ENCODE results near the gene SNRPB. TPM values are rescaled to one million over a fixed set of nuclear protein-coding genes. Genes with fewer than 3 reads are reported as not detected.
"Not testable (repeated sequence)": the region's sequence is repeated elsewhere in the genome, so short reads cannot be mapped to it uniquely, and the experiment has no call there.

SNRPB gene
- total RNA-seq: 567 and 568 TPM in 2 replicates

DNA sequence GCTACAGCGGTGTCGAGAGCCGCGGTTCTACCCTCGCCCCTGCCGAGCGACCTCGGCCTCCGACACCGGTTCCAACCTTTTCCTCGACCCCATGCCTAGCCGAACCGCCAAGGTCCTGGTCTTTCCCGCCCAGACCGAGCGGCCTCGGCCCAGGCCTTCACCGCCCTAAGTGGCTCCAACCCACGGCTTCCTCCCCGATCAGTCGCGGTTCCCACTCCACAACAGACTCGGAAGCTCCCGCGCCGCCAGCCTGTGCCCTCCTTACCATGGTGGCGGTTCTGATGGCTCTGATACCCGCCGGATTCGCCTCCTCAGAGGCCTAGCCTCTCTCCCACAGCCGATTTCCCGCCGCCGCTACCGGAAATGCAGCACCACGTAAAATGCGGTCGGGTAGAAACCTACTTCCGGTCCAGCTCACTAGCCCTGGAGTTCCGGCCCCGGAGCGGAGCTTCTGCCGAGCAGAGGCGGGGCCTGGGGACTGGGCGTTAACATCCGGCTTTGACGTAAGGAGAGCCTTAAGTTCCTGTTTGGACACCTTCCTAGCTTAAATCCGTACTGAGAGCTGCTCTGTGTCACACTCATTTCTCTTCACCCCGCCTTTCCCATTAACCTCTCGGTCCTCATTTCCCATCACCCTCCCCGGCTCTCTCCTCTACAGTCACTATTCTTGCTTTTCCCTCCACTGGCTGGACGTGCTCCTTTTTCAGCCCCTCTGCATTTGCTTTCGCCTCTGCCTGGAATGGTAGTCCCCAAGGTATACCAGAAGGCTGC is at the start of gene SNRPB:
SNRPB (minus strand) TSS at position 367 of the 771 bp plus-strand sequence; CDS start at position 268, 99 bp downstream.
- Mint-ChIP-seq H3K27ac (peak within 1 kb of the TSS; percentile 100), H3K9me3 (peaks cover 6% of the 10 kb centered on the region), H3K4me3 (peak within 1 kb of the TSS; percentile 100), H3K27me3 (no peaks in the 10 kb centered on the region), H3K4me1 (peaks cover 48% of the 10 kb centered on the region), H3K36me3 (ENCODE audit: low read depth) (peaks cover 59% of the 10 kb centered on the region)
- DNase-seq: peak; percentile 99
- intact Hi-C loops (cut with micrococcal nuclease): loop anchor here (1.0 to 5.0 kb wide), 7 partner anchors 39 to 687 kb away; partner anchors contain the start of genes FASTKD5, NOP56, PCED1A and UBOX5

DNA sequence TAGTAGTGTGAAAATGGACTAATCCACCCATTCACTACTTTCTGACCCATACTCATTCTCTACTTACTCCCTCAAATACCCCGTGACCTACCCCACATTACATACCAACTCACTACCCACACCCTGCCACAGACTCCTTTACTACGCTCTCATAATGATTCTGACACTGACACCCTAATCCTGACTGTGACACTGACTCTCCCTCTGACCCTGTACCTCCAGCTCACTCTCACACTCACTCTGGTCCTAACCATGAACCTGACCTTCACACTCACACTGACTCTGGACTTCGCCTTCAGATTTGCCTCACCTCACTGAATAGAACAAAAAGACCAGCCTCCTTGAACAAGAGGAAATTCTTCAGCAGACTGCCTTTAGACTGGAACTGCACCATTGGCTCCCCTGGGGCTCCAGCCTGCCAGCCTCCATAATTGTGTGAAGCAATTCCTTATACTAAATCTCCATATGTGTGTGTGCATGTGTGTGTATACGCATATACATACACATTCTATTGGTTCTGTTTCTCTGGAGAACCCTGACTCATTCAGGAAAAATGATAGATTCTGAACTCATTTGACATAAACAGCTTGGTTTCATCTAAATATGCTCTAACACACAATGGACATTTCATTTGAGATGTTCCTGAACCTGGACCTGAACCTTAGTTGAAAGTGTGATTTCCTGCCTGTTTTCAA is 48.7 kb upstream of the SNRPB start:
- H3K27ac Mint-ChIP-seq: no peak overlapping the region
- DNase-seq: no peak

GRCh38 chr20:2518558-2518957 is 48.0 kb upstream of the SNRPB start:
- Mint-ChIP-seq H3K27me3 (peaks cover 8% of the 10 kb centered on the region), H3K4me3 (no peak overlapping the region), H3K36me3 (ENCODE audit: low read depth) (no peaks in the 10 kb centered on the region), H3K9me3 (no peaks in the 10 kb centered on the region), H3K27ac (no peak overlapping the region), H3K4me1 (peaks cover 8% of the 10 kb centered on the region)
- intact Hi-C loops (cut with micrococcal nuclease): no loop called here
- DNase-seq: no peak

More for the DNA sequence above, 48.7 kb upstream of the SNRPB start:
- Mint-ChIP-seq H3K27me3 (peaks cover 4% of the 10 kb centered on the region), H3K4me3 (no peak overlapping the region), H3K36me3 (ENCODE audit: low read depth) (no peaks in the 10 kb centered on the region), H3K4me1 (peaks cover 12% of the 10 kb centered on the region), H3K9me3 (no peaks in the 10 kb centered on the region)
- intact Hi-C loops (cut with micrococcal nuclease): no loop called here

DNA sequence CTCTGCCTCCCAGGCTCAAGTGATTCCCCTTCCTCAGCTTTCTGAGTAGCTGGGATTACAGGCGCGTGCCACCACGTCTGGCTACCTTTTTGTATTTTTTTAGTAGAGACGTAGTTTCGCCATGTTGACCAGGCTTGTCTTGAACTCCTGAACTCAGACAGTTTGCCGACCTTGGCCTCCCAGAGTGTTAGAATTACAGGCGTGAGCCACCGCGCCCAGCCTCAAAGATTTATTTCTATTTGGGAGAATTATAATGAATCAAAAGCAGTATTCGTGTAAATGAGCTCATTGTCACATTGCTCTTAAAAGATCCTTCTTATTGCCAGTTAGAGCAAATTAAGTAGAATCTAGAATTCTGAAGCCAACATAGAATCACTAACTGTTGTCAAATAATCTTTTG is 47.5 kb upstream of the SNRPB start:
- Mint-ChIP-seq H3K4me3 (no peak overlapping the region), H3K36me3 (ENCODE audit: low read depth) (no peaks in the 10 kb centered on the region), H3K9me3 (no peaks in the 10 kb centered on the region), H3K27me3 (peaks cover 9% of the 10 kb centered on the region), H3K27ac (no peak overlapping the region), H3K4me1 (peaks cover 8% of the 10 kb centered on the region)
- no peak for DNase-seq
- intact Hi-C loops (cut with micrococcal nuclease): no loop called here

GRCh38 chr20:2516399-2516798 is 45.8 kb upstream of the SNRPB start:
- Mint-ChIP-seq H3K27ac (no peak overlapping the region), H3K9me3 (no peaks in the 10 kb centered on the region), H3K36me3 (ENCODE audit: low read depth) (no peaks in the 10 kb centered on the region), H3K4me3 (no peak overlapping the region), H3K4me1 (peaks cover 5% of the 10 kb centered on the region), H3K27me3 (peaks cover 20% of the 10 kb centered on the region)
- intact Hi-C loops (cut with micrococcal nuclease): no loop called here
- no peak for DNase-seq

DNA sequence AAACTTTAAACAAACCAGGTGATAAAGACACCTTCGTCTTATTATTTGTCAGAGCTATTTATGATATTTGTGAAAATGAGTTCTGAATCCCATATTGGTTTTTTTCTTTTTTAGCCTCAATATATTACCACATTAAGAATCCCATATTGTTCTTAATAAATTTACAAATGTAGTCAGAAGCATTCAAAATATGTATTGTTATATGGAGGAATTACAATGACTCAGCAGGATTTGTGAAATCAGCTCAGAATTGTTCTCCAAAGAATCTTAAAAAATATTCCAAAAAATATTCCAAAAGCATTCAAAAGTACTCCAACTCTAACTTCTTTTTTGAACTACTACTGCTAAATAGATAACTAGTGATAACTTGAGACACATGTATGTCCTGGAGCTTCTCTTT is 44.6 kb upstream of the SNRPB start:
- peaks cover 25% of the 10 kb centered on the region for H3K27me3 Mint-ChIP-seq
- no peaks in the 10 kb centered on the region for H3K4me1 Mint-ChIP-seq
- no peak overlapping the region for H3K27ac Mint-ChIP-seq
- intact Hi-C loops (cut with micrococcal nuclease): no loop called here
- H3K36me3 Mint-ChIP-seq (ENCODE audit: low read depth): no peaks in the 10 kb centered on the region
- no peak overlapping the region for H3K4me3 Mint-ChIP-seq
- H3K9me3 Mint-ChIP-seq: no peaks in the 10 kb centered on the region
- DNase-seq: no peak

DNA sequence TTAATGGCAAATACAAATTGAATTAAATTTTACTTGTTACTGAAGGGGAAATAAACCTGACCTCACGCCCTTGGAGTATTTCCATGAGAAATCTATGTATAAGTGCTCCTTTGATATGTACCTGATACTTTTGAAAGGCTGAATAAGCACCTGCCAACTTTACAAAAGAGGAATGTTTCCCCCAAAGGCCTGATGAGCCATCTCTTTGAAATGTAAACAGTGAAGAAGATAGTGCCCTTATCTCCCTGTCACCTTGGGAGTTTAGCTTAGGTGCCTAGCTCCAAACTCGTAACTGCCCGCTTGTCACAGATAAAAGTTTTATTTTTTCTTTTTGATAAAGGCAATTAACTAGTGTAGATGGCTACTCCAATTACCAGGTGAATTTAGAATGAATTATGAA is 39.2 kb upstream of the SNRPB start:
- Mint-ChIP-seq H3K4me1 (peaks cover 12% of the 10 kb centered on the region), H3K4me3 (peak overlapping the region; percentile 99)

GRCh38 chr20:2509468-2509781 is 38.8 kb upstream of the SNRPB start:
- H3K4me3 Mint-ChIP-seq: peak overlapping the region; percentile 99
- no peaks in the 10 kb centered on the region for H3K9me3 Mint-ChIP-seq
- DNase-seq: no peak
- intact Hi-C loops (cut with micrococcal nuclease): loop anchor here (1.0 to 5.0 kb wide), 3 partner anchors 15 to 143 kb away; partner anchors contain the start of genes NOP56 and SNRPB
- peaks cover 23% of the 10 kb centered on the region for H3K27me3 Mint-ChIP-seq
- peaks cover 13% of the 10 kb centered on the region for H3K4me1 Mint-ChIP-seq
- peaks cover 12% of the 10 kb centered on the region for H3K36me3 Mint-ChIP-seq (ENCODE audit: low read depth)
- peak overlapping the region; percentile 98 for H3K27ac Mint-ChIP-seq

More for the DNA sequence above, 39.2 kb upstream of the SNRPB start:
- no peaks in the 10 kb centered on the region for H3K9me3 Mint-ChIP-seq
- no peak overlapping the region for H3K27ac Mint-ChIP-seq
- intact Hi-C loops (cut with micrococcal nuclease): loop anchor here (1.0 to 5.0 kb wide), 3 partner anchors 15 to 143 kb away; partner anchors contain the start of genes NOP56 and SNRPB
- H3K27me3 Mint-ChIP-seq: peaks cover 24% of the 10 kb centered on the region
- peaks cover 12% of the 10 kb centered on the region for H3K36me3 Mint-ChIP-seq (ENCODE audit: low read depth)
- DNase-seq: no peak

GRCh38 chr20:2508631-2509467 is 38.3 kb upstream of the SNRPB start, which contains the start of gene ZNF343:
ZNF343 (minus strand) TSS chr20:2508915; CDS start chr20:2493895, 15,020 bp downstream.
- H3K4me1 Mint-ChIP-seq: peaks cover 13% of the 10 kb centered on the region
- H3K4me3 Mint-ChIP-seq: peak within 1 kb of the TSS; percentile 99
- peaks cover 12% of the 10 kb centered on the region for H3K36me3 Mint-ChIP-seq (ENCODE audit: low read depth)
- H3K27ac Mint-ChIP-seq: peak within 1 kb of the TSS; percentile 98
- DNase-seq: peak; percentile 94
- H3K9me3 Mint-ChIP-seq: no peaks in the 10 kb centered on the region
- peaks cover 20% of the 10 kb centered on the region for H3K27me3 Mint-ChIP-seq
- intact Hi-C loops (cut with micrococcal nuclease): loop anchor here (1.0 to 5.0 kb wide), 3 partner anchors 15 to 143 kb away; partner anchors contain the start of genes NOP56 and SNRPB

DNA sequence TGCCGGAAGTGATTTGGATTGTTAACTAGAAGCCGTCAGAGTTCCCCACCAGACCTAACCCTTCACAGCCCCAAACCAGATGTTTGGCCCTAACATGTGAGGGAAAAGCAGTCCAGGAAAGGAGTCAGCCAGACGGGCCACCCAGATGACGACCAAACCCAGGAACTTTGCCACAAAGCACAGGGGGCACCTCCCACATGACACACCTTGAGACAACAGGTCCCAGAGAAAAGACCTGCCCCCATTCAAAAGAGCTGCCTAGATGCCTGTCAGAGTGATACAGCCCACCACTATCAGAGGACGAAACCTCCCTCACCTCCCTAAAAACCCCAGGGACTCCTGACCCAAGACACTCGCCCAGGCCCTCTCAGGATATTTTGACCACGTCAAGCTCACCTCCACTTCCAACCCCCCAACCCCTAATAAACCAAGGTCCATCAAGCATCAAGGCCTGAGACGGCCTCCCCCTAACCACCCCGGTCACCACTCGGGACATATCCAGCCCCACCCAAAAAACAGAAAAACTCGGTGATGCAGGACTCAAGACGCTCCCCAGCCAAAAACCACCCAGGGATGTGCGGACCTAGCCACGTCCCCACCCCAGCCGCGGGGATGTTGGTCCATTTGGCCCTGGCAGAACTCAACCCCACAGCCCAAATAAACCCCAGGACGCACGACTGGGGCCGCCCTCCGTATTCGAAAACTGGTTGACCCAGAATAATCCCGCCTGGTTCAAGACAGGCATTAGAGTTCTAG is 37.5 kb upstream of the SNRPB start:
- intact Hi-C loops (cut with micrococcal nuclease): loop anchor here (5.0 kb wide), 1 partner anchor 144 kb away; the partner anchor contains the start of gene NOP56
- H3K9me3 Mint-ChIP-seq: no peaks in the 10 kb centered on the region
- H3K27ac Mint-ChIP-seq: peak overlapping the region; percentile 98
- H3K4me3 Mint-ChIP-seq: peak overlapping the region; percentile 99
- DNase-seq: no peak
- H3K36me3 Mint-ChIP-seq (ENCODE audit: low read depth): peaks cover 12% of the 10 kb centered on the region
- peaks cover 17% of the 10 kb centered on the region for H3K27me3 Mint-ChIP-seq
- peaks cover 15% of the 10 kb centered on the region for H3K4me1 Mint-ChIP-seq

DNA sequence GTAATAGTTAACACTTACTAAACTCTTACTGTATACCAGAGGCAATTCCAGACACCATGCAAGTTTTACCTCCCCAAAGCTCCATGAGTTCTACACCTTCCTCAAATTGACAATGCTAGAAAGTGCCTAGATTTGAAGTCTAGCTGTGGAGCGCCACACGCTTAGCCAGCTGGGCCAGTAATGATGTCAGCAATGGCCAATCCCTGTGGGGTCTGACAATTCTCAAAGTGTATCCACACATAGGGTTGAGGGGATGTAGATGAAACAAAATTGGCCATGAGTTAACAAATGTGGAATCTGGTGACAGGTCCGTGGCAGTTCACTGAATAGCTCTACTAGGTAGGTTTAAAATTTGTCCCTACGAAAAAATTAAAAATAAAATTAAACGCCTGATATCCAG is 36.9 kb upstream of the SNRPB start:
- Mint-ChIP-seq H3K4me3 (peak overlapping the region; percentile 99), H3K4me1 (peaks cover 17% of the 10 kb centered on the region), H3K36me3 (ENCODE audit: low read depth) (peaks cover 12% of the 10 kb centered on the region), H3K27ac (peak overlapping the region; percentile 98), H3K27me3 (peaks cover 12% of the 10 kb centered on the region), H3K9me3 (no peaks in the 10 kb centered on the region)
- intact Hi-C loops (cut with micrococcal nuclease): loop anchor here (5.0 kb wide), 1 partner anchor 145 kb away; the partner anchor contains the start of gene NOP56
- DNase-seq: no peak

DNA sequence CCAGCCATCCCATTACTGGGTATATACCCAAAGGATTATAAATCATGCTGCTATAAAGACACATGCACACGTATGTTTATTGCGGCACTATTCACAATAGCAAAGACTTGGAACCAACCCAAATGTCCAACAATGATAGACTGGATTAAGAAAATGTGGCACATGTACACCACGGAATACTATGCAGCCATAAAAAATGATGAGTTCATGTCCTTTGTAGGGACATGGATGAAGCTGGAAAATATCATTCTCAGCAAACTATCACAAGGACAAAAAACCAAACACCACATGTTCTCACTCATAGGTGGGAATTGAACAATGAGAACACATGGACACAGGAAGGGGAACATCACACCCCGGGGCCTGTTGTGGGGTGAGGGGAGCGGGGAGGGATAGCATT is 35.8 kb upstream of the SNRPB start:
- H3K27me3 Mint-ChIP-seq, H3K9me3 Mint-ChIP-seq, H3K27ac Mint-ChIP-seq, DNase-seq, H3K4me3 Mint-ChIP-seq: not testable (repeated sequence)
- H3K36me3 Mint-ChIP-seq (ENCODE audit: low read depth): peaks cover 12% of the 10 kb centered on the region
- intact Hi-C loops (cut with micrococcal nuclease): loop anchor here (5.0 kb wide), 1 partner anchor 146 kb away; the partner anchor contains the start of gene NOP56
- peaks cover 18% of the 10 kb centered on the region for H3K4me1 Mint-ChIP-seq

Data from activated CD4-positive, alpha-beta T cell treated with anti-CD3 and anti-CD28 coated beads, Interleukin-2, amount 10 ng/mL, durations not matched to agents 24 days and 14 days (primary cell).